Measurements from ENCODE around the gene CDSN.

- TF ChIP-seq SP1 (IDR thresholded peaks at IDR 0.05; ENCODE audit: low read depth) = no peak
- no peak for TF ChIP-seq ZNF274 (IDR thresholded peaks at IDR 0.05; ENCODE audit: low read depth, low read length)
- TF ChIP-seq CTCF (IDR thresholded peaks at IDR 0.05 in 2 of 3, conservative IDR thresholded peaks at IDR 0.05 in 1 of 3; ENCODE audit: borderline replicate concordance in 1 of 3, insufficient read depth in 1 of 3, low read depth in 2 of 3, low read length in 2 of 3) = no peak
- TF ChIP-seq EZH2 (IDR thresholded peaks at IDR 0.05) = no peak
- TF ChIP-seq POLR2A (IDR thresholded peaks at IDR 0.05; ENCODE audit: borderline replicate concordance, extremely low read depth, insufficient read depth, insufficient read length) = no peak
- TF ChIP-seq REST (IDR thresholded peaks at IDR 0.05; ENCODE audit: low read depth) = no peak
- no peak for TF ChIP-seq CEBPB (IDR thresholded peaks at IDR 0.05; ENCODE audit: low read depth)
Observed at GRCh38 chr6:31107052-31107451, 13.2 kb downstream of the CDSN start.
